HG03432 (cell line): ENCODE measurements around the gene DGCR6L.
"Not testable (repeated sequence)": the region's sequence is repeated elsewhere in the genome, so short reads cannot be mapped to it uniquely, and the experiment has no call there.

Experiments
- ATAC-seq: cut with Tn5 transposase; IDR thresholded peaks from one replicate; pipeline ENCODE4 v1.9.1; 2021; ENCODE audit warnings: mild to moderate bottlenecking, moderate library complexity; ENCODE audit not compliant: unreplicated experiment

Gene DGCR6L

DNA sequence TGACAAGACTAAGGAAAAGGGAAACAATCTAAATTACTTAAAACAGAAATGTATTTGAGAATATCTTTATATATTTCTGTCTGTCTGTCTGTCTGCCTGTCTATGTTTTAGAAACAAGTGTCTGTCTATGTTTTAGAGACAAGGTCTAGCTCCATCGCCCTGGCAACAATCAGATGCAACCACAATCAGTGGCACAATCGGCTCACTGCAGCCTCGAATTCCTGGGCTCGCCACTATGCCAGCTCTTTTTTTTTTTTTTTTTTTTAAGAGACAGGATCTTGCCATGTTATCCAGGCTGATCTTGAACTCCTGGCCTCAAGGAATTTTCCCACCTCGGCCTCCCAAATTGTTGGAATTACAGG, 8.7 kb upstream of the DGCR6L start:
- not testable (repeated sequence) for ATAC-seq

DNA sequence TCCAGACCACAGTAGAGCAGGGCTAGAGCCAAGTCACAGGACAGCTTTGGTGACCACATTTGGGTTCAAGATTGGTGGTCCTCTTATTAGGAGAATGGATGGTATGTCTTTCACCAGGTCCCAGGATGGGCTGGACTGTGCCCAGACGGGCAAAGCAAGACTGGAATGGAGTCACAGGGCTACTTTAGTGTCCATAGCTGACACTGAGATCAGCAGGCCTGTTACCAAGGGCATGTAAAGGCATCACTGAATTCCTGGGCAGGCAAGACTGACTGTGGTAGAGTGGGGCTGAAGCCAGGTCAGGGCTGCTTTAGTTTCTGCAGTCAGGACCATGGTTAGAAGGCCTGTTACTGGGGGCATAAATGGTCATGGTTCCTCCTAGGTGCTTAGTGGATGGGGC, 6.1 kb upstream of the DGCR6L start:
- not testable (repeated sequence) for ATAC-seq

- no peak for ATAC-seq
Measured at GRCh38 chr22:20324139-20324516, 4.3 kb upstream of the DGCR6L start.

- not testable (repeated sequence) for ATAC-seq
Measured at GRCh38 chr22:20321552-20322211, 1.8 kb upstream of the DGCR6L start.

DNA sequence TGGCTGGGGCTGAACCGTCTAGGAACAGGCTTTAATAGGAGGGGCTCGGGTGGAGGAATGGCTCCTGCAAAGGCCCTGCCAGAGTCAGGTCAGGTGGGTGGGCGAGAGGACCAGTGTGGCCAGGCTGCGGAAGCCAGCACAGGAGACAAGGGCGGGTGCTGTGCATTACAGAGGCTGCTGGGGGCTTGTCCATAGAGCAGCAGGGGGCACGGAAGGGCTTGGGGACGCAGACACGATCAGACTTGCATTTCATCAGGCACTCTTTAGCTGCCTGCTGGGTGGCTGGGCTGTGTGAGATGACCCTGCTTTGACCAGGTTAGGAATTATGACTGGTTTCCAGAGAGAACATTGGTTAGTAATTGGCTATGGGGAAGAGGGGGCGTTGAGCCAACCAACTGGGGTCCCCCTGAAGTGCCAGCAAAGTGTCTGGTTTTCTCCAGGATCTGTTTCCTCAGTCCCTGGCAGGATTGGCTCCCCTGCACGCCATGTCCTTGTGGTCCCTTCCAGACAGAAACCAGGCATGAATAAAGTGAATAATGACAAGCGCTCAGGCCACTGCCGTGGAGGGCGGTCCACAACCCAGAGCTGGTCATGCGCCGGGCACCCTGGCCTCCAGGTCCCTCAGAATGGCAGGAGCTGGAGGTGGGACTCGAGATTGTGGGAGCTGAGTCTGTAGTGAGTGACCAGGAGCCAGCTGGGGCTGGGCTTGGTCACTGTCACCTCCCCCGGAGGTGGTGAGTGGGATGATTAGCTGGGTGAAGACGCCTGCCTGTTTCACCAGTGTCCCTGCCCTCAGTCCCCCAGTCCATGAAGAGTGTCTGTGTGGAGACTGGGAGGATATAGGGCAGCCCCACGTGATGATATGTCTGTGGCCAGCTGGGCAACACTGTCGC, 1.0 kb upstream of the DGCR6L start:
- not testable (repeated sequence) for ATAC-seq

DNA sequence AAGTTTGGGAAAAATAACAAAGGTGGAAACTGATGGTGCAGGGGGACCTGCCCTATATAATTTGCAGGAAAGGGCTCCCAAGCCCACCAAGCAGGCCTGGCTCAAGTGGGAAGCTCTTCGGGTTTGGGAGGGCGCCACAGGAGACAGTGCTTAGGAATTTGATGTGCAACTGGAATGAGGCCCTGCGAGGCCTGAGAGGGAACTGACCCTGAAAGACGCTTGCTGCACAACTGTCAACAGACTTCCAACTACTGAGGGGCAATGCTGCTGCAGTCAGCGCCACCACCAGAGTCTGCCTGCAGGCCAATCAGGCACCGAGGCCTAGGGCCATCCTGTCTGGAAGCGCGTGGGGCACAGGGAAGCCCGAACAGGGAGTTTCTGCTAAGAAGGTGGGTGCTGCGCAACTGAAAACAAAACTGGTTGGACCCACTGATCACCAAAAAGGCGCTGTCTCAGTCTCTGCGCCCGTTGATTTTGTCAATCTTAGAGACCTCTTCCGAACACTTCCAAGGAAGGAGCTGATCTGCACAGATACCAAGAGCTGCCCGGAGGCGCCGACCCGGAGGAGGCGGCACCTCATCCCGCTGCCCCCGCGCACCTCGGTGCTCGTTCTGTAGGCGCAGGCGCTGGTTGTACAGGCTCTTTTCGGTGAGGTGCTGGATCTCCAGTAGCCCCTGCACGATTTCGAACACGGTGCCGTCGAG, 667 bp downstream of the DGCR6L start:
- peak; percentile 17 for ATAC-seq

GRCh38 chr22:20318043-20318688, 1.7 kb downstream of the DGCR6L start:
- not testable (repeated sequence) for ATAC-seq

DNA sequence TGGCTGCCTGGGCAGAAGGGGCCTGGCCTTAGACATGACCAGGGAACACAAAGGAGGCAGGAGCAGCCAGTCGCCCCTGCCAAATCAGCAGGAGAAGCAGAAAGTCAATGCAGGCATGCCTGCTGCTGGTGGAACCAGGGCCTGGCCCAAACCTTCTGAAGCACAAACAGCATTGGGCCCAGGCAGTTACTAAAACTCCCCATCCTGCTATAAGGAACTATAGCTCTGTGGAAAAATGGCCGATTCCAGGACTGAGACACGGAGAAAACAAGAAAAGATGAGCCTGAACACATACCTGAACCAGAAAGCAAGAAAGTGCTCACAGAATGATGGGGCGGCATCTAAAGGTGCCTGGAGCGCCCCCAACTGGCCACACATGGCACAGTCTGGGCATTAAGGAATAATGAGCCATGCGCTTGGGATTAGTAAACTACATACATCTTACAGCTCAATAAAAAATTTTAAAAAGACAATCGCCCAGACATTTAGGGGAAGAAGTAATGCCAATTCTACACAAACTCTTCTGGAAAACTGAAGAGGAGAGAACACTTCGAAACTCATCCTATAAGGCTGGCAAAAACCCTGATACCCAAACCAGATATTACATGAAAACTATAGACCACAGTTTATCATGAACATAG, 2.3 kb downstream of the DGCR6L start:
- ATAC-seq: not testable (repeated sequence)

DNA sequence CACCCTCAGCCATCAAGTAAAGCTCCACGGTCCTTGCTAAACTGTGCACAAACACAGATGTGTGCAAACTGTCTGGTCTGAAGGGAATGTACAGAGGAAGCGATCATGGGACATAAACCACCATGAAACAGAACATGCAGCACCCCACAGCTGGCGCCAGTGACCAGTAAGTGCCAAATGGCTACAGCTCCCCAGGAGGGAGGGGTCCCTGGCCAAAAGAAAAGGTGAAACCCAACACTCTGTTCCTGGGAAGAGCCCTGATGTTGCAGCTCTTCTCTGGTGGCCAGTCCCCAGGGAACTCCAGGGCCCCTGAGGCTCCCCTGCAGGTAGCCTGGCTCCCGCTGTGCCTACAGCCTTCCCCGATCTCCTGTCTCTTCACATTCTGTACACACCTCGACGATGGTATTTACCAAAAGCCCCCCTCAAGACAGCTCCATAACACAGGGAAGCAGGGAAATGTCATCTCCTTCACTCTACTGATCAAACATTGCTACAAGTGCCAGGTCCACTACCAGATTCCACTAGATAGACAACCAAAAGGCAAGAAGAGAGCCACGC, 2.9 kb downstream of the DGCR6L start:
- no peak for ATAC-seq

DNA sequence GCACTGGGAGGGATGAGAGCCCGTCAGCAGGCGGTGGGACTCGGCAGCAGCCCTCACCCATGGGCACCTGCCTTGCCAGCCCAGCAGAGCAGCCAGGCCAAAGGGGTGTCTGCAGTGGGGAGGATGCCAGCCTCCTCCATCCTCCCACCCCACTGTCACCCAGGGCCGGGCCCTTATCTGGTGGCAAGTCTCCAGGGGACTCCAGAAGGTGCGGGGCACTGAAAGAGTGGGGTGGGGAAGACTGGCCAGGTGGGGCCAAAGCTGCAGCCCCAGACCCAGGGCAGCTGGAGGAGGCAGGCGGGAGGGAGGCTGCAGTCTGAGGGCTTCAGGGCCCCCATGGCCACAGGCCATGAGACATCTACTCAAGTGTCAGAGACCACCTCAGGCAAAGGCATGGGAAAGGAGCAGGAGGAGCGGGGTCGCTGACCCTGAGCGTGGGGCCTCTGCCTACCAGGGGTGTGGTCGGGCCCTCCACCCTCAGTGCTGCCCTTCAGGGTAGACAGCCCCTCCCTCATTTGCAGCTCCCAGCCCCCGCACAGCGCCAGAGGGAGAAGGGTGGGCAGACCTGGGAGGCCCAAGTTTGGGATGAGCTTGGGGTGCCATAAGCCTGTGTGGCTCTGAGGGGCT, 3.5 kb downstream of the DGCR6L start:
- no peak for ATAC-seq

GRCh38 chr22:20315337-20316216, 4.3 kb downstream of the DGCR6L start:
- ATAC-seq: no peak

DNA sequence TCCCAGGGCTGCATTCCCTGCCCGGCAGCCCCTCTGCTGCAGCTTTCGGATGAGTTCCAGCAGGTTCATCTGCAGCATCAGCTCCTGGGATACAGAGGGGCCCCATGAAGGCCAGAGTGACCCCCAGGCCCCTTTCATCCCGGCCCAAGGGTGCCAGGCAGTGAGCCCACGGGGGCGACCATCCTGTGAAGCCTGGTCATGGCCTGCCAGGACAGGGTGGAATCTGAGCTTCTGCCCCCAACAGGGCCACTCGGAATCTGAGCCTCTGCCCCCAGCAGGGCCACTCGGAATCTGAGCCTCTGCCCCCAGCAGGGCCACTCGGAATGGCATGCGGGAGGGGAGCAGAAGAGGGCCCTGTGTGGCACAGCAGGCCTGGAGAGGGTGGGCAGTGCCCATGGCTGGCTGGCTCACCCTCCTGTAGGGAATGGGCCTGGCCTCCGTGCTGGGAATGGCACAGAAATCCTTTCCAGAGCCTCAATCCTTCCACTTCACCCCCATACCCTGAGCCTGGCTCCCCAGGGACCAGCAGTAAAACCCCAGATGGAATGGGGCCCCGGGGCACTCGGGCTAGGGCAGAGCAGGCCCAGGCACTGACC, 5.0 kb downstream of the DGCR6L start:
- ATAC-seq: not testable (repeated sequence)

DNA sequence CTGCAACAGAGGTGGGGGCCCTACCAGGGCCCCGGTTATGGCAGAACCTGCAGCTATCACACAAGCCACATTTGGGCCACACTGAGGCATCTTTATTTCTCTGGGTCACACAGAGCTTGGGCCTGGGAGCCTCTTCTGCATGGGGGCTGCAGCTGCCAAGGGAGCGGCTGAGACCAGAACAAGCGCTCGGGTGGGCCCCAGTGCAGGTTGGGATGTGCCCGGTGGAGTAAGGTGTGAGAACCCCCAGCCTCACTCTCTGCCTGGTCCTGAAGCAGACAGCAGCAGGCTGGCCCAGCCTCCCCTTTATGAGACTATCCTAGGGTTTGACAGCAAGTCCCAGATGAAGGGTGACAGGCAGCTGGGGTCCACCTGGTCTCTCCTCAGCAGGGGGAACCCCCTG, 5.7 kb downstream of the DGCR6L start:
- not testable (repeated sequence) for ATAC-seq

DNA sequence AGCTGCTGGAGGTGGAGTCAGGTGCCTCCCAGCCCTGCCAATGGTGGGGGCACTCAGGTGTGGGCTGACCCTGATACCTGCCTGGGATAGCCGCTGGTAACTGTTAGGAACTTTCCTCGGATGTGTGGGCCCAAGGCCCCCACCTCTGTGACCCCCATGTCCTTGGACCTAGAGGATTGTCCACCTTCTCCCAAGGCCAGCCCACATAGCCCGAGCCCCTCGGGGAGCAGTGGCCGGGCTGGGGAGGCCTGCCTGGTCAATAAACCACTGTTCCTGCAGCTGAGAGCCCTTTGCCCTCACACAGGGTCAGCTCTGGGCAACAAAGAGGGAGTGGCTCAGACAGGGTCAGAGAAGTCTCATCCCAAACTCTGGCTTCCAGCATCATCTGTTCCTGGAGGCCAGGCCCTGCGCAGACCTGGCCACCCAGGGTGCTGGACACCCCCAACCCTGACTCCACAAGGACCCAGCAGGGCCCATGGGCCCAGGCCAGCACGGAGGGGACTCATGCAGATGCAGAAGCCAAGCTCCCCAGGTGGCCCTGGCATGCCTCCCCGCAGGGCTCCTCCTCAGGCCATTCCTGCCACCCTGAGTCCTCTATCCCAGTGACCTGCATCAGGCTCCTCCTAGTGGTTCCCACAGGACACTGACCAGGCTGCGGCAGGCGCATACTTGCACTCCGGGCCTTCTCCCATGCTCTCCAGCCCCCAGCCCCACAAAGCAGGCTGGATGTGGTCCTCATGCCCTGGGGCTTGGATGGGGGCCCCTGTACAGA, 6.4 kb downstream of the DGCR6L start:
- not testable (repeated sequence) for ATAC-seq

DNA sequence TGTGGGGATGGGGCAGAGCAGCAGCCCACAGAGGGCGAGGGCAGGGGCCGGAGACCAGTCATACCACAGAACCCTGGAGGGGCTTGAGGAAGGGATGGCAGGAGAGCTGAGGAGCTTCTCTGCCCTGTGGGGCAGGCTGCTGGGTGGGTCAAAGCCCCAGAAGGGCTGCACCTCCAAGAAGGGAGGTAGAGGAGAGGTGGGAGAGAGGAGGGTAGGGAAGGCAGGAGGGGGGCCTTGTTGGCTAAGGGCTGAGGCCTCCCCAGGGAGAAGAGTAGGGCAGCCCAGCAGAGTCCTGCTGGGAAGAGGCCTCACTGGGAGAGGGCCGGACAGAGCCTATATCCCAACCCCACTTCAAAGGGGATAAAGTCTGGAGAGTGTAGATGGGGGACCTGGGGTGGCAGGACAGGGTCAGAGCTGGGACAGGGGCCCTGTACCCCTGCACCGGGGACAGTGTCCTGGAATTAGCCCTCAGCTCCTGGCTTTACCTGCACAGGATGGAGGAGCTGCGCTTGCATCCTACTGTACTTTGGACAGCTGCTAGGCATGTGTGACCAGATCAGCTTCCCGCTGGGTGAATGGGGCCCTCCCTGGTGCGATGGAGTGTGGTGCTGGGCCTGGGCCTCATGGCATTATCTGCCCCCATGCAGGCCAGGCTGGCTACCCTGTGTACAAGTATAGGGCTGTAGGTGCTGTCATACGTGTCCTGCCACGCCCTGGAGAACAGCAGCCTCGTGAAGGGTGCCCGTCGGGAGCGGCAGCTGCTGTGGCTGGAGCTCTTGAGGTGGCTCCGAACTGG, 7.3 kb downstream of the DGCR6L start:
- ATAC-seq: no peak

DNA sequence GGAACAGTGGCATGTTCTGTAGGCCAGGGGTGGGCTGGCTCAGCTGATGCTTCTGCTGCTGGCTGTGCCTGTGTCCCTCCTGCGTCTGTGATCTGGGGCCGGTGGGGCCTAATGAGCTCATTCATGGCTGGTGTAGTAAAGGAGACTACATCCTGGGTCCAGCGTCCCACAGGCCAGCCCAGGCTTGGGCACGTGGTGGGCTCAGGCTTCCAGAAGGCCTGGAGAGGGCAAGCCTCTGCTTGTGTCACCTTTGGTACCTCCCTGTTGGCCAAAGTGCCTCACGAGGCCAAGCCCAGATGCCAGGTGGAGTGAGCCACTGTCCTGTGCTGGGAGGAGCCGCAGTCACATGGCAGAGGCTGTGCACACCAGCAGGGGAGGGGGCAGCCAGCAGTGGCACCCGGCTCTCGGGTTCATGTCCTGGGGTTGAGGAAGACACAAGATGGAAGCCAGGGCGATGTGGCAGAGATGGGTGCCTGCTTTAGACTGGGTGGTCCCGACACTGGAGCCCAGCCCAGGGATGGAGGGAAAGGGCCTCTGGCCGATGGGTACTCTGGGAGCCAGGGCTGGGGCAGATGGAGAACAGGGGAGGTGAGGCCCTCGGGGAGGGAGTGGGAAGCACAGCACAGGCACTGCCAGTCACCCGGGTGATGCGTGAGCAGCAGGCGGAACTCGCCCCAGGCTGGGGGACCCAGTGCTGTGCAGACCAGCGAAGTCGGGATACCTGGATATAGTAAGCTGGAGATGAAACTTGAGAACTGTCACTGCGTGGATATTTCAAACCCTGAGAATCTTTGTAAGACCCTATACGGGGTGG, 8.4 kb downstream of the DGCR6L start:
- ATAC-seq: not testable (repeated sequence)
